ENCODE measurements around the gene CDC42EP2.
A peak's percentile ranks its signal among the peaks of the same experiment; 100 is the strongest.

The CDC42EP2 gene

DNA sequence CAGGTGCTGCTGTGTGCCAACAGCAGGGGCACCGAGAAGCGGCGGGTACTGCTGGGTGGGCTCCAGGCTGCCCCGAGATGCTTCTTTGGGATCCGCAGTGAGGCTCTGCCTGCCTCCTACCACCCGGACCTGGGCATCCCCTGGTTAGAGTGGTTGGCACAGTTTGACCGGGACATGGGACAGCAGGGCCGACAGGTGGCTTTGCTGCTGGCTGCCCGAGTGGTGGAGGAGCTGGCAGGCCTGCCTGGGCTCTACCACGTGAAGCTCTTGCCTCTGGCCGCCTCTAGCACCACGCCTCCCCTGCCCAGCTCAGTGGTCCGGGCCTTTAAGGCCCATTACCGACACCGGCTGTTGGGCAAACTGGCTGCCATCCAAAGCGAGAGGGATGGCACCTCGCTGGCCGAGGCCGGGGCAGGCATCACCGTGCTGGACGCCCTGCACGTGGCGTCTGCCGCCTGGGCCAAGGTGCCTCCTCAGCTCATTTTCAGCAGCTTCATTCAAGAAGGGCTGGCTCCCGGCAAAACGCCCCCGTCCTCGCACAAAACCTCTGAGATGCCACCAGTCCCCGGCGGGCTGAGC, 41.8 kb downstream of the CDC42EP2 start:
- DNase-seq (ENCODE audit: low read depth in 2 of 2): no peak

DNA sequence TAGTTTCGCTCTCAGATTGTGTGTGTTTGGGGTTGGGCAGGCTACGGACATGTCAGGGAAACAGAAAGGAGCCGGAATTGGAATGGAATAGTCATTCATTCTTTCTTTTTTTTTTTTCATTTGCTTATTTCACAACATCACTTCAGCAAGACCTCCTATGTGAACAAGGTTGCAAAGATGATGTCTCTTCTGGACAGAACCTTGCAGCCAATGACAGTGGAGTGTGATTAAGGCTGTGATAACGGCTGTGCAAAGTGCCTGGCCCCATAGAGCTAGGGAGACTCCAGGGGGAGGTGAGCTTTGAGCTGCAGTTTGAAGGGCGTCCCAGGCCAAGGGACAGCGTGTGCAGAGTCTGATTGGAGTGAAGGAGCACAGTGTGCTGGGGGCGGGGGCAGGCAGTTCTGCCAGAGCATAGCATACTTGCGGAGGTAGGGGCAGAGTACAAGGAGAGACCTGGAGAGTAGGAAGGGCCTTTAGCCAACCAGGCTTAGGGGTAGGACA, 43.2 kb downstream of the CDC42EP2 start:
- no peak for DNase-seq (ENCODE audit: low read depth in 2 of 2)

GRCh38 chr11:65362320-65362931, 47.8 kb downstream of the CDC42EP2 start:
- DNase-seq (ENCODE audit: low read depth in 2 of 2): no peak

GRCh38 chr11:65362966-65363365, 48.3 kb downstream of the CDC42EP2 start:
- DNase-seq (ENCODE audit: low read depth in 2 of 2): no peak

GRCh38 chr11:65363770-65364169, 49.1 kb downstream of the CDC42EP2 start:
- DNase-seq (ENCODE audit: low read depth in 2 of 2): no peak

- peak; percentile 45 to 52 for DNase-seq (ENCODE audit: low read depth in 2 of 2)
Measured at GRCh38 chr11:65366340-65366773, 51.7 kb downstream of the CDC42EP2 start.

GRCh38 chr11:65370659-65371049, 56.0 kb downstream of the CDC42EP2 start:
- no peak for DNase-seq (ENCODE audit: low read depth in 2 of 2)
